GM12891 (cell line): ENCODE results near the gene OTX1.
"Not testable (repeated sequence)": the region's sequence is repeated elsewhere in the genome, so short reads cannot be mapped to it uniquely, and the experiment has no call there.

ENCODE experiments used
- DNase-seq: peaks from one replicate; pipeline ENCODE4 v3.0.0; 2011; ENCODE audit warnings: low spot score; ENCODE audit not compliant: insufficient read length
- FAIRE-seq: peaks from 2 replicates; lab custom pipeline; 2011; peaks lifted over from hg19 to GRCh38; lab: Jason Lieb, UNC
- PAX5 ChIP-seq: IDR thresholded peaks from 2 replicates; pipeline ENCODE4 v1.6.1; 2011; ENCODE audit warnings: low read length, moderate library complexity, mild to moderate bottlenecking; ENCODE audit not compliant: insufficient read depth, severe bottlenecking
- POLR2A ChIP-seq: IDR thresholded peaks from 2 replicates; pipeline ENCODE4 v1.6.1; 2011; ENCODE audit warnings: low read depth, low read length, control low read depth
- POLR2AphosphoS5 ChIP-seq: IDR thresholded peaks from 2 replicates; pipeline ENCODE4 v1.6.1; 2011; ENCODE audit warnings: low read depth, low read length, control low read depth
- POU2F2 ChIP-seq: IDR thresholded peaks from 2 replicates; pipeline ENCODE4 v1.6.1; 2011; ENCODE audit warnings: low read depth, mild to moderate bottlenecking, control low read depth, low read length, moderate library complexity
- SPI1 ChIP-seq: IDR thresholded peaks from 2 replicates; pipeline ENCODE4 v1.6.1; 2011; ENCODE audit warnings: low read depth, low read length, control low read depth
- TAF1 ChIP-seq: IDR thresholded peaks from 2 replicates; pipeline ENCODE4 v1.6.1; 2011; ENCODE audit warnings: low read depth, low read length, control low read depth

The OTX1 gene

GRCh38 chr2:63073994-63074393, 23.4 kb downstream of the OTX1 start:
- no peak for TF ChIP-seq SPI1
- TF ChIP-seq TAF1: no peak
- no peak for TF ChIP-seq POLR2A
- no peak for TF ChIP-seq PAX5
- no peak for TF ChIP-seq POU2F2
- TF ChIP-seq POLR2AphosphoS5: no peak
- no peak for FAIRE-seq

GRCh38 chr2:63074399-63074798, 23.8 kb downstream of the OTX1 start:
- FAIRE-seq, DNase-seq: not testable (repeated sequence)

More at GRCh38 chr2:63073994-63074393, 23.4 kb downstream of the OTX1 start:
- DNase-seq: no peak

GRCh38 chr2:63078852-63079606, 28.4 kb downstream of the OTX1 start:
- TF ChIP-seq SPI1 (no peak), POLR2A (no peak), POLR2AphosphoS5 (no peak), TAF1 (no peak), POU2F2 (no peak), PAX5 (no peak)
- DNase-seq: peak; percentile 2
- FAIRE-seq: no peak

- DNase-seq: no peak
- TF ChIP-seq TAF1: no peak
- no peak for TF ChIP-seq SPI1
- no peak for TF ChIP-seq POLR2A
- TF ChIP-seq PAX5: no peak
- no peak for TF ChIP-seq POU2F2
- no peak for TF ChIP-seq POLR2AphosphoS5
- no peak for FAIRE-seq
These were observed 30.8 kb downstream of the OTX1 start for GRCh38 chr2:63081404-63081803.

- FAIRE-seq (no peak), DNase-seq (no peak)
- no peak for TF ChIP-seq POLR2AphosphoS5
- no peak for TF ChIP-seq POLR2A
- no peak for TF ChIP-seq SPI1
- TF ChIP-seq PAX5: no peak
- TF ChIP-seq POU2F2: no peak
- TF ChIP-seq TAF1: no peak
These were observed 36.1 kb downstream of the OTX1 start for GRCh38 chr2:63086687-63087086.

- no peak for FAIRE-seq
- no peak for TF ChIP-seq SPI1
- TF ChIP-seq POLR2A: no peak
- TF ChIP-seq POLR2AphosphoS5: no peak
- no peak for TF ChIP-seq TAF1
- no peak for TF ChIP-seq PAX5
- TF ChIP-seq POU2F2: no peak
- no peak for DNase-seq
These were observed 41.8 kb downstream of the OTX1 start for GRCh38 chr2:63092401-63092800.

- DNase-seq (no peak), FAIRE-seq (no peak)
- no peak for TF ChIP-seq PAX5
- no peak for TF ChIP-seq TAF1
- no peak for TF ChIP-seq POLR2AphosphoS5
- TF ChIP-seq POLR2A: no peak
- no peak for TF ChIP-seq SPI1
- no peak for TF ChIP-seq POU2F2
These were observed 42.2 kb downstream of the OTX1 start for GRCh38 chr2:63092857-63093256.

GRCh38 chr2:63093502-63093901, 42.9 kb downstream of the OTX1 start:
- TF ChIP-seq PAX5 (no peak), POLR2A (no peak), SPI1 (no peak), POLR2AphosphoS5 (no peak), TAF1 (no peak), POU2F2 (no peak)
- DNase-seq (no peak), FAIRE-seq (no peak)

GRCh38 chr2:63096491-63096890, 45.9 kb downstream of the OTX1 start:
- no peak for TF ChIP-seq POU2F2
- no peak for TF ChIP-seq POLR2A
- TF ChIP-seq PAX5: no peak
- TF ChIP-seq TAF1: no peak
- TF ChIP-seq POLR2AphosphoS5: no peak
- no peak for TF ChIP-seq SPI1
- DNase-seq (no peak), FAIRE-seq (no peak)

GRCh38 chr2:63099032-63099431, 48.4 kb downstream of the OTX1 start:
- no peak for TF ChIP-seq POLR2A
- no peak for TF ChIP-seq POU2F2
- TF ChIP-seq TAF1: no peak
- DNase-seq (no peak), FAIRE-seq (no peak)
